Measurements from ENCODE around the gene TRIM67.
"Not testable (repeated sequence)": the region's sequence is repeated elsewhere in the genome, so short reads cannot be mapped to it uniquely, and the experiment has no call there.

TRIM67 gene

DNA sequence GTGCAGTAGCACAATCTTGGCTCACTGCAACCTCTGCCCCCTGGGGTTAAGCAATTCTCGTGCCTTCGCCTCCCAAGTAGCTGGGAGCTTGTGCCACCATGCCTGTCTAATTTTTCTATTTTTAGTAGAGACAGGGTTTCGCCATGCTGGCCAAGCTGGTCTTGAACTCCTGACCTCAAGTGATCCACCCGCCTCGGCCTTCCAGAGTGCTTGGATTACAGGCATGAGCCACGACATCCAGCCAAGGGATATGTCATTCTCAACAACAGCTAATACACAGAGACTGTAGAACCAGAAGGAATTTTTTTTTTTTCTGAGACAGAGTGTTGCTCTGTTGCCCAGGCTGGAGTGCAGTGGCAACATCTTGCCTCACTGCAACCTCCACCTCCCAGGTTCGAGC lies 3.7 kb upstream of the TRIM67 start:
- not testable (repeated sequence) for DNase-seq (ENCODE audit: low read depth)

DNA sequence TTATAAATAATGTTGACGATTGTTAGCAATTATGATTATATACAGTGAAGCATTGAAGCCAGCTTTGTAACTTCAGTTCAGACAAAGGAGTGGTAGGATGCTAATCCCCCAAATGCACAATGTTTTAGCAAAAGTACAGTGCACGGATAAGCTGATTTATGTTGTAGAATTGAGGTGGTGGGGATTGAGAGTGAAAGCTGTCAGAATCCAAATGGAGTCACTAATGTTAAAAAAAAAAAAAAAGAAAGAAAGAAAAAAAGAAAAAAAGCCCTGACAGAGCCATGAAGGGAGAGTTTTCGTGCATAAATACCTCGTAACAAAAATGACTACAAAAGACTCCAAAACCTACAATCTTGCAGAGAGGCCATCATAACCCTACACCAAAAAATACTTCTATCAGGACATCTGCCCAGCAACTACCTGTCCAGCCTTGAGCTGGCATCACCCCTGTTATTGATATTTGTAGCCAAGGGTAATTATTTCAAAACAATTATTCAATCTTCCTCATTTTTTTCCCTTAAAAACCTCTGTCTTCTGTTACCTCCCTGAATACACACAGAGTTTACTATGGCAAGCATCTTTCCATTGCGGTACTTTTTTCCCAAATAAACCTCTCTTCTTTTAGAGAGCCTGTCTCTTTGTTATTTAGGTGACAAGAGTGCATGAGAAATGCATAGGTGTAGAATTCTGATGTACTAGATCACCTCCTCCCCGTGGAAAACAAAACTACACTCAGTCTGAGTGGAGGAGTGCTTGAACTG lies 2.5 kb upstream of the TRIM67 start:
- DNase-seq (ENCODE audit: low read depth) = no peak

DNA sequence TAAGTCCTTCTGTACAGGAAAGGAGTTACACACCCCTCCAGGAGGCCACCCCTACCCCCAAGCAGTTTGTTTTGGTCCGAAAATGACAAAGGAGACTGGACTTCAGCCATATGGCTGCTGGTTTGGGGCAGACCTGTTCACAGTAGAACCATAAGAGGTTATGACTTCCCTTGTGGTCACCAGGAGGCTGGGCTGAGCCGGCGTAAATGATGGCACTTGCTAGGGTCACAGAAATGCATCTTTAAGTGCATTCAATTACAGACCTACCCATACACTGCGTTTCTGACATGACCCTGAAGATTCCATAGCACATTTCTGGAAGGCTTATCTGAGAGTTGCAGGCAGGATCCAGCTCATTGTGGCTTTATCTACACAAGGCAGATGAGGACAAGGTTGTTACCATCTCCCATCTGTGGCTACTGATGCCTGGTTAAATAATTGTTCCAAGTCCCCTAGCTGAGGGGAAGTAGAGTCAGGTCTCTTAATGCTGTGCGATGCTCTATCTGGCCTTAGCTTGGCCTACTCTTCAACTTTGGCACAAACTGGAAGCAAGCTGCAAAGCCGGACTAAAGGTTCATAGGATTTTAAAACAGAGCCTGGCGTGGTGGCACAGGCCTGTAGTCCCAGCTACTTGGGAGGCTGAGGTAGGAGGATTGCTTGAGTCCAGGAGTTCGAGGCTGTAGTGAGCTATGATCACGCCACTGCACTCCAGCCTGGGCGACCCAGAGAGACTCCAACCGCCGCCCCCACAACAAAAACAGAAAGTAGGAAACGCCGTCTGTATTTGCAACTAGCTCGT lies 1.7 kb upstream of the TRIM67 start:
- no peak for DNase-seq (ENCODE audit: low read depth)

DNA sequence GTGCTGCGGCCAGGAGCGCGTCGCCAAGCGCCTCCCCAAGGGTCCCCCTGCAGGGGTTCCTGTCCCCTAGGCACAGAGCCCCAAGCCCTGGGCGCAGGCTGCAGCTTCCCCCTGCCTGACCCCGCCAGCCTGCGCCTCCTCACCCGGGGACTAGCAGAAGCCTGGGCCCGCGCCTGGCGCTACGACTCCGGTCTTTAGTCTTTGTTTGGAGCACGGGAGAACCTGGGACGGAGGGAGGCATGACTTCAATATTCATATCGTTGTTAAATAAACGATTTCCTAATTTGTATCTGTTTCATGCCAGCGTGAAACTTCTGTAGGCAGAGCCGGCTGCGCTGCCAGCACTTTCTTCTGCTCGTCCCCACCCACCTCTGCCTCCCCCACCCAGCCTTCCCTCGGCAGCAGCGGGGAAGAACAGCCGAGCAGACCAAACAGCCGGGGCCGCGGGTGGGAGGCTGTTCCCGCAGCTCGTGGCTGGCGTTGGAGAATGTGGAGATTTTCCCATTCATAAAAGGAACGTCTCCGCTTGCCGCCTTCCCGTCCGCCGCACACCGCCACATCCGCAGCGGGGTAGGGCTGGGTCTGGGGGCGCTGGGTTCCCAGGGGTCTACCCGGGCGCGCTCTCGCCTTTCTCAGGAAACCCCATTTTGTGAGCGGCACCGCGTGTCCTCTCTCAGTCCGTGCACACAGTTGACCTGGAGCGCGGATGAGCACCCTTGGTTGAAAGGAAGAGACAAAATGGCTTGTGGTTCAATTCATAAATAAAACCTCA lies 777 bp upstream of the TRIM67 start:
- no peak for DNase-seq (ENCODE audit: low read depth)

DNA sequence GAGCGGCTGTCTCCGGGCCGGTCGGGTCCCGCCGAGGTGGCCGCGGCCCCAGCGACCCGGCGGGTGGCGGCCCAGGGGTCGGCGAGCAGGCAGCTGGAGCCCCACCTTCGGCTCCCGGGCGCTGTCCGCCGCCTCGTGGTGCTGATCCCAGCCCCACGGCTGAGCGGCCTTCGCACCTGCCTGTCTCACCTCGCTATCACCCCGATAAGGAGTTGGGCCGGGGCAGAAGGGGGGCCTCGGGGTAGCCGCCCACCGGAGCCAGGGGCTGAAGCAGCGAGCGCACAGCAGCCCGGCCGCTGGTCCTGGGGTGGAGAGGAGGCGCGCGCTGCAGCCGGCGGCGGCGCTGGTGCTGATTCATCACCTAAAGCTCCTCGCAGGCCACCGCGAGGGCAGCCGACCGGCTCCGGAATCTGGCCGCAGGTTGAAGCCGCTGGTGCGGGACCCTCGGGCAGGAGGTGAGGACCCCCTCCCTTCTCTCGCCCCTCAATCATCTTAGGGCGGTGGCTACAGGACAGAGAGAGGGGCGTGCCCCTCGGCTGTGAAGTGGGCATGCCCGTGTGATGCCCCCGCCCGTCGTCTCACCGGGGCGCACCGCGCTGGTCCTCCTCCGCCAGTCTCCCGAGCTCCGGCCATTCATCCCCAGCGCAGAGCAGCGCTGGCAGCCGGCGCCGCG lies 575 bp downstream of the TRIM67 start:
- DNase-seq (ENCODE audit: low read depth) = no peak

DNA sequence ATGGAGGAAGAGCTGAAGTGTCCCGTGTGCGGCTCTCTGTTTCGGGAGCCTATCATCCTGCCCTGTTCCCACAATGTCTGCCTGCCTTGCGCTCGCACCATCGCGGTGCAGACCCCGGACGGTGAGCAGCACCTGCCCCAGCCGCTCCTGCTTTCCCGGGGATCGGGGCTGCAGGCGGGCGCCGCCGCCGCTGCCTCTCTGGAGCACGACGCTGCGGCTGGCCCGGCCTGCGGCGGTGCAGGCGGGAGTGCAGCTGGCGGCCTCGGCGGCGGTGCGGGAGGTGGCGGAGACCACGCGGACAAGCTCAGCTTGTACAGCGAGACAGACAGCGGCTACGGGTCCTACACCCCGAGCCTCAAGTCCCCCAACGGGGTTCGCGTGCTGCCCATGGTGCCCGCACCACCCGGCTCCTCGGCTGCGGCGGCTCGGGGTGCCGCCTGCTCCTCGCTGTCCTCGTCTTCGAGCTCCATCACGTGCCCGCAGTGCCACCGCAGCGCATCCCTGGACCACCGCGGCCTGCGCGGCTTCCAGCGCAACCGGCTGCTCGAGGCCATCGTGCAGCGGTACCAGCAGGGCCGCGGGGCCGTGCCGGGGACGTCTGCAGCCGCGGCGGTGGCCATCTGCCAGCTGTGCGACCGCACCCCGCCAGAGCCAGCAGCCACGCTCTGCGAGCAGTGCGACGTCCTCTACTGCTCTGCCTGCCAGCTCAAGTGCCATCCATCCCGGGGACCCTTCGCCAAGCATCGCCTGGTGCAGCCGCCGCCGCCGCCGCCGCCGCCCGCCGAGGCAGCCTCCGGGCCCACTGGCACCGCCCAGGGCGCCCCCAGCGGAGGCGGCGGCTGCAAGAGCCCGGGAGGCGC lies 1.3 kb downstream of the TRIM67 start:
- no peak for DNase-seq (ENCODE audit: low read depth)

DNA sequence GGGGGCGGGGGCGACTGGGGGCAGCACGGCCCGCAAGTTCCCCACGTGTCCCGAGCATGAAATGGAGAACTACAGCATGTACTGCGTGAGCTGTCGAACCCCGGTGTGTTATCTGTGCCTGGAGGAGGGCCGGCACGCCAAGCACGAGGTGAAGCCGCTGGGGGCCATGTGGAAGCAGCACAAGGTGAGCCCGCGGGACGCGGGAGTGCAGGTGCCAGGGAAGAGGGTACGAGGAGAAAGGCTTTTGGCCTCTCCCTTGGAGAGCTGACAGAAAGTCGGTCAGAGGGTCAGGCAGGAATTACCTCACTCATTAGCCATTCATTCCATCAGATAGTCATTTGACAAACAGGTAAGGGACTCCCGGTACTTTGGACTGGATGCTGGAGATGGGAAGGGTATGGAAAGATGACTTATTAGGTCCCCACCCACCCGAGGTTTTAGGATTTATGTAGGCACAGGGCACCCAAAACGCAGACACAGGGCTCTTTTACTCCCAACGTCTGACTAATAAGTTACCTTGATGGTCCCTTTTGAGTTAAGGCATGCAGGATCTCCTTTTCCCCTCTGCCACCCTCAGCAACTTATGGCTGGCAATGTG lies 2.1 kb downstream of the TRIM67 start:
- DNase-seq (ENCODE audit: low read depth) = no peak

DNA sequence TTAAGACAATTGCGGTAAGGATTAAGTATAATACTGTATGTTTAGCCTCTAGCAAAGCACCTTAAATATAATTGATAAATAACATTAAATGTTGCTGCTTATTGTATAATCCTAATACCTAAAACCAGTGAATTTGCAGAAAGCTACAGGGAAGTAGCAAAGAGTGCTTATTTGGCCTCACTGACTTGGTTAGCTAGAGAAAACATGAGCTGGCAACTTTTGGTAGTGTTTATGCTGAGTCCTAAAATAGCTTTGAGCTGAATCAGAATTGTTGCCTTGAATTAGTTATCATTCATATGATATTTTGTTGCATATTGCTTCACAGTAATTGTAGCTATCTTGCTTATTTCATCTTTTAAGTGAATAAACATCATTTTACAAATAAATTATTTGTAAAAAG lies 3.5 kb downstream of the TRIM67 start:
- no peak for DNase-seq (ENCODE audit: low read depth)

DNA sequence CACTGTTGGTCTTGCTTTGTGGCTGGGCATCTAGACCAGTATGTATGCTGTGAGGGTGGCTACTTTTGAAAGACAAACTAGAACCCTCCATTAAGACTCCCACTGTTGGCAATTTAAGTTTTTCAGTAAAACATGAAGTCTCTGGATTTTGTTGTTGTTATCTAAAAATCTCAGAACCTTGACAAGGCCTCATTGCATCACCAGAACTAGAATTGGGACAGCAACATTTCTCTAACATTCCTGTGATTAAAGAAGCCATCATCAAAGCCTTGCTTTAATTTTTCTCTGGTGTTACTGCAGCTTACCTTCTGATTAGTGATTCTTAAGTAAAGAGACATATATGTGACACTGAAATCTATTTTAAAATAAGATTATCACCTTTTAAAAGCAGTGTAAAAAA lies 4.5 kb downstream of the TRIM67 start:
- DNase-seq (ENCODE audit: low read depth) = no peak

DNA sequence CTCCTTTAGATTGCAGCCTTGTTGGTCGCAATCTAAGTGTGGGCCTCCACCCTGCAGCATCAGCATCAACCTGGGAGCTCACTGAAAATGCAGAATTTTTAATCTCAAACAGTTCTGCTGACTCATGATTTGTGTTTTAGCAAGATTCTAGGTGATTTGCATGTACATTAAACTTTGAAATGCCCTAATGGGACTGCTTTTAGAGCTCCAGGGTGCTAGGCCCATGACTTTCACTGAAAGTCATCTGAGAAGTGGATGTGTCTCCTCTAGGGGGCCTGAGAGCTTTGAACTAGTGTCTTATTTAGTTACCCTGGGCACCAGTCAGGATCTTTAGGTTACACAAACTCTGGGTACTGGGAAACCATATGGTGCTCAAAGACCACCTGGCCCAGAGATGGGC lies 9.0 kb downstream of the TRIM67 start:
- DNase-seq (ENCODE audit: low read depth) = no peak

DNA sequence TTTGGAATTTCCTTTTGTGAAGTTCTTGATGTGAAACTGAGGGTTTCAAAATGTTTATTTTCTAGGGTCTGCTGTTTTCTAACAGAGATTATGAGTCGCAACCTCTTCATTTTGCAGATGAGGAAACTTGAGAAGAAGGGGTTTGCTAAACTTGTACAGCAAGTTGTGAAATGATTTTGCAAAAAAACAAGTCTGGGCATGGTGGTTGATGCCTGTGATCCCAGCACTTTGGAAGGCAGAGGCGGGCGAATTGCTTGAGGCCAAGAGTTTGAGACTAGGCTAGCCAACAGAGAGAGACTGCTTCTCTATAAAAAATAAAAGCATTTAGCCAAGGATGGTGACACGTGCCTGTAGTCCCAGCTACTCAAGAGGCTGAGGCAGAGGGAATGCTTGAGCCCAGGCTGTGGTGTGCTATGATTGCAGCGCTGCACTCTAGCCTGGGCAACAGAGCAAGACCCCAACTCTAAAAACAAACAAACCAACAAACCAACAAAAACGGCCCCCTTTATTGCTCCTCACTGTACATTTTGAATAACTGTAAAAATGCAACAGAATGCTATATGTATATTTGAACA lies 9.9 kb downstream of the TRIM67 start:
- DNase-seq (ENCODE audit: low read depth) = no peak

DNA sequence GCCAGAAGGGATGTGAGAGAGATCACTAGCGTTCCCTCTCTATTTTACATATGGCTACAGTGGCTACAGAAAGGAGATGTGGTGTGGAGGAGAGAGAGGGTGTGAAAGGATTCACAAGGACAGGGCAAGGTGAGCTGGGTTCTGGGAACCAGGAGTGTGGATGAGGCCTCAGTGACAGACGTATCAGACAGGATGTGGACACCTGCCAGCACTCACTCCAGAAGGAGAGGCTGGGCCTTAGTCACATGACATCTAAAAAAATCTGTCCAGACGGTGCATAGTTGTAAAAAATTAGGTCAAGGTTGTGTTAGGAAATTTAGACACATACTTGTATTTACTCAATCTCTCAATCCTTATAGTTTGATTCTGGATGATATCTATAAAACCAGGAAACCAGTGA lies 10.6 kb downstream of the TRIM67 start:
- DNase-seq (ENCODE audit: low read depth) = no peak

DNA sequence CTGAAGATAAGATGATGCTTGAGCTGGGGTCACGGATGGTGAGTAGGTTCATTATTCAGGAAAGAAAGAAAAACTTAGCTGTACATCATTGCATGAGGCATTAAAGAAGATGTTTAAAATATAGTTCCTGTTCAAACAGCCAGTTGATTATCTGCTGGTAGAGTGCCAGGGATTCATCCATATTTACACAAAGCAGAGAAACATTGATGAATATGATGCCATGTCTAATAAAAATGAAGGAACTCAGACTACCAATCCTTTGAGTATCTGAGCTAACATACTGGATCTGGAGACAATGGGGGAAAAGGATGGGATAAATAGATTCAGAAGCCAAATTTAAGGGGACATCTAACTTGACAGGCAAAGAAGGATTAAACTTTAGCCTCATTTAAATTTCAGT lies 14.6 kb downstream of the TRIM67 start:
- DNase-seq (ENCODE audit: low read depth) = no peak

DNA sequence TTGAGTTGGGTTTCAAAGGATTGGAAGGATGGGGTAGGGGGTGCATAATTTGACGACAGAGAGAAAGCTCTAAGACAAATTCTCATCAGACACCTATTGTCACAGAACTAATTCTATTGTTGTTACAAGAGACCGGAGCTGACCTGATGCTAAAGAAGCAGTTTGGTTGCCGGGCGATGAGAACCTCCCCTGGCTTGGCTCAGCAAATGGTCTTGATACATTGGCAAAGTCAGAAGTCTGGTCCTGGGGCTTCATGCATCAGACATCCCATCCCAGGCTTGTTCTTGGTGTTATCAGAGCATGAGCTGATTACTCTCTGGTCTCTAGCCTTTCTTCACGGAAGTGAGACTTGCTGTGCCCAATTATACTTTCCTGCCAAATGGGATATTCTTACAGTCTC lies 15.4 kb downstream of the TRIM67 start:
- DNase-seq (ENCODE audit: low read depth) = no peak

DNA sequence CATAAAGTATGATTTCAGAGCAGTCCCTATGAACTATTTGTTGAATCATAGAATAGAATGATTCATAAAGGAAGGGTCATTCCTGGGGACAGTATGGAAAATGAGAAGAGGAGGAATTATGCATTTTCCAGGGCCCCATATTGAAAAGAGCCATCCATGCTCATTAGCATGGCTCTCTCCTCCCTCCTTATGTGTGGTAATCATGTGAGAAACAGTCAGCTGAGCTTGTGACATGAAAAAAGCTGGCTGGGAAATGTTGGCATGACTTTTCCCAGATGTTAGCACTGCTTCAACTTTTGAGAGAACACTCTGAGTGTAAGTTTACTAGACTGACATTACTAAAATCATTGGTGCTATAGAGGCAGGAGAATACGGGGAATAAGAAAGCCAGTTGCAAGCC lies 16.1 kb downstream of the TRIM67 start:
- no peak for DNase-seq (ENCODE audit: low read depth)

DNA sequence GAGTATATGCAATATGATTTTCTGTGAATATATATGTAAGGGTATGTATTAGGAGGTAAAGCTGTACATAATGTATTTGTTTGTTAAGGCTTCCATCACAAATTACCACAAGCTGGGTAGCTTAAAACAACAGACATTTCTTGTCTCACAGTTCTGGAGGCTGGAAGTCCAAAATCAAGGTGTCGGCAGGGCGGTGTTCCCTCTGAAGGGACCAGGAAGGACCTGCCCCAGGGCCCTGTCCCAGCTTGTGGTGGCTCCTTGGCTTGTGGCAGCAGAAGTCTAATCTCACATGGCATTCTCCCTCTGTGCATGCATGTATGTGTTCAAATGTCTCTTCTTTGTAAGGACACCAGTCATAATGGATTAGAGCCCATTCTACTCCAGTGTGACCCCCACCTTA lies 17.1 kb downstream of the TRIM67 start:
- DNase-seq (ENCODE audit: low read depth) = no peak

DNA sequence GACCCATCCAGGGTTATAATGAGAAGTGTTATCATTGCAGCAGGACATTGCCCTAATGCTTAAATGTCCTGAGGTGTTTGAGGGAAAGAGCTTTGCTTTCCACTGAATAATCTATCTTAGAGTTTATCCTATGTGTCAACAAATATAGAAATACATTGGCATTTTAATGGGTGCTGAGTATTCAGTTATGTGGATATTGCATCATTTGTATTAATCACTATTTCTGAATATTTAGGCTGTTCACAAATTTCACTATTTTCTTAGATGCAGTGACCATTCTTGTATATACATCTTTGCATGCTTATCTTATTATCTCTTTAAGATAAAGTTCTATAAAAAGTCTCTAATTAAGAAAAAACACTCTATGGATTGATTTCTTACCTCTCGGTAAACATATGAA lies 18.2 kb downstream of the TRIM67 start:
- DNase-seq (ENCODE audit: low read depth) = no peak

DNA sequence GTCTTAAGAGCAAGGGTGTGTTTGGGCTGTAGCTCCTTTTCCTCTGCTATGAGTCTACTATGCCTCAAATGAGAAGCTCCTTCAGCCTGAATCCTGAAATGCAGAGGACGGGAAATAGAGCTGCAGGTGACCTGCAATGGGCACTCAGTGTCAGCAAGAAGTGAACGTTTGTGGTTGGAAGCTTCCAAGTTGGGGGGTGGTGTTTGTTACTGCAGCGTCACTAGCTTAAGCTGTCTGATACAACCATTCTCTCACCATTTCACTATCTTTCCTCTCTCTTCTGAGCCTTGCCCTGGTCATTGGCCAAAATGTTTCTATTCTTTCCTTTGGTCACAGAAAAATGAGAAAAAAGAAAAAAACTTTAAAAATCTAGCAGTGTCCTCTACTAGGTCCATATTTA lies 19.4 kb downstream of the TRIM67 start:
- DNase-seq (ENCODE audit: low read depth) = no peak

DNA sequence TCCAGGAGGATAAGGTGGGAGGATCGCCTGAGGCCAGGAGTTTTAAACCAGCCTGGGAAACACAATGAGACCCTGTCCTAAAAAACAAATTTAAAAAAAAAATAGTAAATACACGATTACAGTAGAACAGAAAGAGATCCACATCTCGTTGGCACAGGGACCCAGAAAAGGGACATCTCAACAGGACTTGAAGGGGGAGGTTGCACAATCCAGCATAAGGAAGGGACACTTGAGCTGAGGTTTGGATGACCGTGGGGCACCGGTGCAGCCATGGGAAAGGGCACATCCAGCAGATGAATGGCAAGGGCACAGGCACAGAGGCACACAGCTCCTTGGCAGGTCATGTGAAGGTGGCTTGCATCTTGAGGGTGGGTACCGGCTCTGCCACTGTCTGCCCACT lies 20.5 kb downstream of the TRIM67 start:
- no peak for DNase-seq (ENCODE audit: low read depth)

All from stimulated activated CD8-positive, alpha-beta memory T cell treated with anti-CD3 and anti-CD28 coated beads, Interleukin-12 subunit alpha, Interleukin-12 subunit beta, amount 100 ng/mL, for 4 hours (primary cell).